Skin of body (tissue), 2 donors: Measurements from ENCODE around the gene NKPD1. TPM values are rescaled to one million over a fixed set of nuclear protein-coding genes. Genes with fewer than 3 reads are reported as not detected.
A peak's percentile ranks its signal among the peaks of the same experiment; 100 is the strongest.

Experiments
- DNase-seq: peaks from one replicate; lab custom pipeline; 2025; lab: John Stamatoyannopoulos, UW
- total RNA-seq: library from RNA; depleted of rRNA; stranded (reverse); fragments of >200 nt; gene quantifications from one replicate; pipeline ENCODE4 v1.2.3, GENCODE V29; 2014

Gene NKPD1, protein sequence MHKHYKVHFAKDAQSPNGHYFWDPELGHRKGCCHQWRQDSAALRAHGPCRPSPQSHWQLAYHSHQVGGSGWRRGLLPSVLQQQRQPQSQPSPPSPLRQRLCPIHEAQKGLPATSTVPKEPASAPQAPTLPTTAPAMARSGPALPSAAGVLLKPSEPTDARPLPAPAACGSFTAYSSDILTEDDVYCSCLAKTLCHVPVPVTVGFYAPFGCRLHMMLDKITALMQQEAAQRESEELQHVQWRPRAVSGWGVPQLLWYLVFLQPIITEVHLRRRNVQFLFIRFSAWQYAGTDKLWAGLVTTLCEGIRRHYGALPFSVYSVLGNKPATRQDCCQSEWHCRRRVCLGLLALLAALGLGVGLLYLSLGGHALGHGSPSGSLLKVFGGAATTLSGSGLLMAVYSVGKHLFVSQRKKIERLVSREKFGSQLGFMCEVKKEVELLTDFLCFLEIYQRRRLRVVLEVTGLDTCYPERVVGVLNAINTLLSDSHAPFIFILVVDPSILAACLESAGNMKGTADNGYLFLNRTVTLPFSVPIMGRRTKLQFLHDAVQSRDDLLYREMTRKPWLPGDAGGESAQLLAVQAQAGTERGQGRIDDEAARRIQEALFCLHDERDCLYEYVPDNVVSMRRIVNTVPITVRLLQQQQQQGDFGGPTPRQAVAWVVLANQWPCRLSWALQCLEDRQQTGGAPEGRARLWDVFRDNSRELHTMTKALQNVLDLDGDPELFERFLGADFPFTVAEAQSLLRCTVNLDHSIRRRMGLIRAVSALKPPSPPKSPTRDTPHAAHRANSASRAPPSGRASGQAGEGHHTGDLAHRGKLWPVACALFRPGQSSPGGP
- 4.2 TPM for total RNA-seq

DNA sequence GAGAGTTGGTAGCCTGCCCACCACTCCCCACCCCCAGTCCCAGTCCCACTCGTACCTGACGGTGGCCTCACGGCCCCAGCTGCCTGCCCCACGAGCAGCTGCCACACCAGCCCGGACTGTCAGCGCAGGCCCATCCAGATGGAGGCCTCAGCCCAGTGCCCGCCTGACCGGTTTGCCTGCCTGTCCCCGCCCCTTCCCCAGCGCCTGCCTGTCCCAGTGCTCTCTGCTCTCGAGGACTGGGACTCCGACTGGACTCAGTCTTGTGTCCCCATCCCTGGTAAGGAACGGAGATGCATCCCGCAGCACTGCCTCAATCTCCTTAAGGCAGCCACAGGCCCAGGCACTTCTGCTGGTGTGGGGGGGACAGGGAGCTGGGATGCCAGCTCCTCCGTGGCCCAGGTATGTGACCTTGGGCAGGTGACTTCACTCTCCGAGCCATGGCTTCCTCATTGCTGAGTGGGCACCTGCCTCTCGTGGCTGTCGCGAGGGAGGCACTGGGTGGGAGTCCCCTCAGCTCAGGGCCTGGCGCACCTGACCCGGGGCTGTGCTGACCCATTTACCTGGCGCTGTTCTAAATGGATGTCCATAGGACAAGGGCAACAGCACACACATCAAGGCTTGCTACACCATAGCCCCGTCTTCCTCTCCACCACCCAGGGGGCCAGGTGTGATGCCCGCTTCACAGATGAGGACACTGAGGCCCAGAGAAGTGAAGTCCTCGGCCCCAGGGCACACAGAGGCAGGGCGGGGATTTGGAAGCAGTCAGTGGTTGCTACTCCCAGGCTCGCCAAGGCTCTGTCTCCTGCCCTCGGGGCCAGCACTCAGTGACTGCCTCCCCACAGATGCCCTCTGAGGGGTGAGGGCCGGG, at the start of gene NKPD1:
Gene NKPD1 (minus strand): TSS at position 113 of the 868 bp plus-strand sequence. CDS start 832 bp downstream, outside the sequence.
- DNase-seq: no peak

DNA sequence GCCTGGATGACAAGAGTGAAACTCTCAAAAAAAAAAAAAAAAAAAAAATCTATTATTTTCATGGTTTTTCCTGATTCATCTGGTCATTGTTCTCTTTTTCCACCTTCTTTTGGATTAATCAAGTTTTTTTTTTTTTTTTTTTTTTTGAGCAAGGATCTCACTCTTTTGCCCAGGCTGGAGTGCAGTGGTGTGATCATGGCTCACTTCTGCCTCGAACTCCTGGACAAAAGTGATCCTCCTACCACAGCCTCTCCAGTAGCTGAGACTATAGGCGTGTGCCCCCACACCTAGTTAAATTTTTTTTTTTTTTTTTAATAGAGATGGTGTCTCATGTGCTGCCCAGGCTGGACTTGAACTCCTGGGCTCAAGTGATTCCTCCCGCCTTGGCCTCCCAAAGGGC, 45.5 kb upstream of the NKPD1 start:
- DNase-seq: no peak

DNA sequence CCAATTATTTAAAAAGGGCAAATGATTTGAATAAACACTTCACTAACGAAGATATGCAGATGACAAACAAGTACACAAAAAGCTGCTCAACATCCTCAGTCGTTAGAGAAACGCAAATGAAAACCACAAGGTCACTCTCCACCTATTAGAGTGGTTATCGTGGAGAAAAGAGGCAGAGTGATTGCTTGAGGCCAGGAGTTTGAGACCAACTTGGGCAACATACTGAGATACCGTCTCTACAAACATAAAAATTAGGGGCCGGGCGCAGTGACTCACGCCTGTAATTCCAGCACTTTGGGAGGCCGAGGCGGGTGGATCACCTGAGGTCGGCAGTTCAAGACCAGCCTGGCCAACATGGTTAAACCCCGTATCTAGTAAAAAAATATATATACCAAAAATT, 45.0 kb upstream of the NKPD1 start:
- DNase-seq: no peak

DNA sequence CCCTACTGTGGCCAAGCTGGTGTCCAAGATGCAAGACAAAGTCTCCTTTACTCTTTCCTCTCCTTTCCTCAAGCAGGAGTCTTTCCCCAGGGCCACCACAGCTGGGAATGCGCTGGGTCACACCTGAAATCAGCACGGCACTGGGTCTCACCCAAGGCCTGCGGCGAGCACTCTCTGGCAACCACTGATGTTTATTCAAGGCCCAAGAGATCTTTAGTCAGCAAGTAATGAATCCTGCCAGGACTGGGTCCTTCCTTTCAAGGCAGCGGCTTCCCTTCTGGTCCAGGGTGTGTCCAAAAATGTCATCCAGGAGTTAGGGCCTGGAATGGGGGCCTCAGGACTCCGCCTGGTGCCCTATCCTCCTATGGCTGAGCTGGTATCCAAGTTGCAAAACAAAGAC, 41.9 kb upstream of the NKPD1 start:
- no peak for DNase-seq

DNA sequence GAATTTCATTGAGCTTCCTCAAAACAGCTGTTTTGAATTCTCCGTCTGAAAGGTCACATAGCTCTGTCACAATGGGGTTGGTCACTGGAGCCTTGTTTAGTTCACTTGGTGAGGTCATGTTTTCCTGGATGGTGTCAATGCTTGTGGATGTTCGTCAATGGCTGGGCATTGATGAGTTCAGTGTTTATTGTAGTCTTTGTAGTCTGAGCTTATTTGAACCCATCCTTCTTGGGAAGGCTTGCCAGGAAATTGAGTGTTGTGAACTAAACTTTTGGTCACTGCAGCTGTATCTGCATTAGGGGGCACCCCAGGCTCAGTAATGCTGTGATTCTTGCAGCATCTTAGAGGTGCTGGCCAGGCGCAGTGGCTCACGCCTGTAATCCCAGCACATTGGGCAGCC, 39.8 kb upstream of the NKPD1 start:
- DNase-seq: peak; percentile 47

DNA sequence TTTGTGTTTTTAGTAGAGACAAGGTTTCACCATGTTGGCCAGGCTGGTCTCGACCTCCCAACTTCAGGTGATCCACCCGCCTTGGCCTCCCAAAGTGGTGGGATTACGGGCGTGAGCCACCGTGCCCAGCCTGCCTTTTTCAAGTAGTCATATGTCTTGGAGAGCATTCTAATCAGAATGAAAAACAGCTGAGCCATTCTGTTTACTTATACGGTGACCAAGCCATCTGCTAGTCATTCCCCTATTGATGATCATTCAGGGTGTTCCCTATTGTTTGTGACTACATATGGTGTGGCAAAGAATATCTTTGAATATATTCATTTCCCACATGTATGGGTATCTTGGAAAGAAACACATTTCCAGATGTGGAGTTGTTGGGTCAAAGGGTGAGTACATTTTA, 35.0 kb upstream of the NKPD1 start:
- peak; percentile 26 for DNase-seq

DNA sequence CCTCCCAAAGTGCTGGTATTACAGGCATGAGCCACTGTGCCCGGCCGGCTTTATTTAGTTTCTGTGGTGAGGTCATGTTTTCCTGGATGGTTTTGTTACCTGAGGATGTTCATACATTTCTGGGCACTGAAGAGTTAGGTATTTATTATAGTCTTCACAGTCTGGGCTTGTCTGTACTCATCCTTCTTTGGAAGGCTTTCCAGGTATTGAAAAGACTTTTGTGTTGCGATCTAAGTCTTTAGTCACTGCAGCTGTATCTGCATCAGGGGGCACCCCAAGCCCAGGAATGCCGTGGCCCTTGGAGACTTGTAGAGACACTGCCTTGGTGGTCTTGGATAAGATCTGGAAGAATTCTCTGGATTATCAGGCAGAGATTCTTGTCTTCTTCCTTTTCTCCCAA, 30.6 kb upstream of the NKPD1 start:
- DNase-seq: no peak

DNA sequence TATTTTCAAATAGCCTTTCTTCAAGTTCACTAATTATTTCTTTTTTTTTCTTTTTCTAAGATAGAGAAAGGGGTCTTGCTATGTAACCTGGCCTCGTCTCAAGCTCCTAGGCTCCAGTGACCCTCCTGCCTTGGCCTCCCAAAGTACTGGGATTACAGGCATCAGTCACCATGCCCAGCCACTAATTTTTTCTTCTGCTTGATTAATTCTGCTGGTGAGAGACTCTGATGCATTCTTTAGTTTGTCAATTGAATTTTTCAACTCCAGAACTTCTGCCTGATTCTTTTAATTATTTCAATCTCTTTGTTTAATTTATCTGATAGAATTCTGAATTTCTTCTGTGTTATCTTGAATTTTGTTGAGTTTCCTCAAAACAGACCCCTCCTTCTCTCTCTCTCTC, 29.2 kb upstream of the NKPD1 start:
- DNase-seq: no peak

DNA sequence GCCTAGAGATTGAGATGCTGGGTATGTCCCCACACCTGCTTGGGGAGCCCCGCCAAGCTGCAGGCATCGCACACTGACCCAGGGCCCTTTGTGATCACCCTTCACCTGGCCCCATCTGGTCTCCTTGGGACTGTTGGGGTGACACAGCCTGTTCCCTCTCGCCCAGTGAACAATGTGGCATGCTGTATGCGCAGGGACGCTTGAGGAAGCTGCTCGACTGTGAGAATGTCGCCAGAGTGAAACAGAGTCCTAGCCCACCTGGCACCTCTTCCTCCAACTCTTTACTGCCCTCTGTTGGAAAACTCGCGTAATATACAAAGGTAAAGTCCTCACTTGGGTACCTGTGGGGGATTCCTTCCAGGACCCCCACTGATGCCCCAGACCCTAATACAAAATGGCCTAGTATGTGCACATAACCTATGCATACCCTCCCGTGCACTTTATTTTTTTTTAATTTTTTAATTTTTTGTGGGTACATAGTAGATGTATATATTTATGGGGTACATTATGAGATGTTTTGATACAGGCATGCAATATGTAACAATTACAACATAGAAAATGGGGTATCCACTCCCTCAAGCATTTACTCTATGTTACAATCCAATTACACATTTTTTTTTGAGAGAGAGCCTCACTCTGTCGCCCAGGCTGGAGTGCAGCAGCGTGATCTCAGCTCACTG, 26.8 kb upstream of the NKPD1 start:
- no peak for DNase-seq

DNA sequence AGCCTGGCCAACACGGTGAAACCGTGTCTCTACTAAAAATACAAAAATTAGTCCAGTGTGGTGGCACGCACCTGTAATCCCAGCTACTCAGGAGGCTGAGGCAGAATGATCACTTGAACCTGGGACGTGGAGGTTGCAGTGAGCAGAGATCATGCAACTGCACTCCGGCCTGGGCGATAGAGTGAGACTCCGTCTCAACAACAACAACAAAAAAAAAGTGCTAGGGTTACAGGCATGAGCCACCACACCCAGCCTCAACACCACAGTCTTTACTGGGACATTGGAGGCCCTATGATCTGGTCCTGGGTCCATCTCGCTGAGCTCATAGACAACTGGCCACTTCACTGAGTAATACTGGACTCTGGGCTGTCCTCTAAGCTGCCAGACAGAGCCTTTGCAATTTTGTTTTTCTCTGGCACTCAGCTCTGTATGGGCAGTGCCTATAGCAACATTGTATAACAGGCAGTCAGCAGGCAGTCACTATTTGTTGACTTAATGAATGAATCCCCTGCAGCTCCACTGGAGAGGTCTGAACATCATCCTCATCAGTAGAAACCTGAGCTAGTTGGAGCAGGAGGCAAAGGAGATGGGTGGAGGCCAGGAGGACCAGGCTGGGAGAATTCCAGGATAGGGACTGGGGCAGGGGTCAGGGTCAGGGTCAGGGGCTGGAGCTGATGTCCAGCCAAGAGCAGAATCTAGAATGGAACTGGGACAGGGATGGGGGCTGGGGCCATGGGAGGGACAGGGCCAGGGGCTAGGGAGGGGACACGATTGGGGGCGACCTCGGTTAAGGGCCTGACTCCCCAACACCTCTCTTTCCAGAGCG, 25.9 kb upstream of the NKPD1 start:
- no peak for DNase-seq

DNA sequence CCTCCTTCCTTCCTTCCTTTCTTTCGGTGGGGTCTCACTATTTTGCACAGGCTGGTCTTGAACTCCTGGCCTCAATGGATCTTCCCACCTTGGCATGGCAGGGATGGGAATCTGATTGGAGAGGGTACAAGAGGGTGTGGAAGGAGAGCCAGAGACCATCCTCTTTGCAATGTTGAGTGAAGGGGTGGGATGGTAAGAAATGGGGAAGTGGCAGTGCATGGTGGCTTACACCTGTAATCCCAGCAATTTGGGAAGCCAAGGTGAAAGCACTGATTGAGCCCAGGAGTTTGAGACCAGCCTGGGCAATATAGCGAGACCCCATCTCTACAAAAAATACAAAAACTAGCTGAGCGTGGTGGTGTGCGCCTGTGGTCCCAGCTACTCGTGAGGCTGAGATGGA, 23.3 kb upstream of the NKPD1 start:
- no peak for DNase-seq

DNA sequence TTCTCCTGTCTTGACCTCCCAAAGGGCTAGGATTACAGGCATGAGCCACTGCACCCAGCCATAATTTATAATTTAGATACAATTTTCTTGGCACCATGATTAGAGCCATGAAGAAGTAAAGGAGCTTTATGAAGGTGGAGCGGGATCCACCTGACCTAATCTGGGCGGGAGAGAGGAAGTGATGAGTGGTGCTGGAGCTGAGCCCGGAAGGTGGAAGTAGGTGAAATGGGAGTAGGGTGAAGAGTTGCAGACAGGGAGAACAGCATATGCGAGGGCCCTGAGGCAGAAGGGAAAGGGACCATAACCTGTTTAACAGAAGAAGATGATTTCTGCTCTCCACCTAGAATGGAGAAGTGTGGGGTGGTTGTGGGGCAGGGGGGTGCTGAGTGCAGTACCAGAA, 22.0 kb upstream of the NKPD1 start:
- DNase-seq: no peak

DNA sequence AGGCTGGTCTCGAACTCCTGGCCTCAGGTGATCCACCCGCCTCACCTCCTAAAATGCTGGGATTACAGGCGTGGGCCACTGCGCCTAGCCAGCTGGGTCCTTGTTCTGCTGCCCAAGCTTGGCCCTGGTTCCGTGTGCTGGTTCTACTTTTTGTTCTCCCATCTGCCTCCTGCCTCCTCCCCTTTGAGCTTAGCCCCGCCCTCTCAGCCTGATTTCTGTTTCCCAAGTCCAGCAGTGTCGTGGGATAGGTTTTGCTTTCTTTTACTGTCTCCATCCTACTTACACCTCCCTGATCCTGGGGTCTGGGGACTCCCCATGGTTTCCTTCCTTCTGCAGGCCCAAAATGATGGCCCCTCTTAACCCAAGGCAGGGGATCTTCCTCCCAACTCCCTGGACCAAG, 20.2 kb upstream of the NKPD1 start:
- DNase-seq: no peak

DNA sequence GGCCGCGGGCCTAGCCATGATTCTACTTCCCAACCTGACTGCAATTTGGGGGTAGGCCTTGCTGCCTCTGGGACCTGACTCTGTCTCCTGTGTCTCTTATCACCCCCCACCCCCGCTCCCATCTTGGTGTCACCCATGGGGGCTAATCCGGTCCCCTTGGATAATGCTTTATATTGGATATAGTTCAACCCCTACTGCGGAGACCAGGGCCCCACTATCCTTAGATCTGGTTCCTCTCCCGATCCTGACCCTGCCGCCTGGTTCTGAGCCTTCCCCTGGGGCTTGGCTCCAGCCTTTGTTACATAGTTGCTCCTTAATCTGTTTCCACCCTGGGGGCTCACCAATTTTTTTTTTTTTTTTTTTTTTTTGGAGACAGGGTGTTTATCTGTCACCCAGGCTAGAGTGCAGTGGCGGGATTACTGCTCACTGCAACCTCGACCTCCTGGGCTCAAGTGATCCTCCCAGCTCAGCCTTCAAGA, 19.1 kb upstream of the NKPD1 start:
- DNase-seq: no peak

DNA sequence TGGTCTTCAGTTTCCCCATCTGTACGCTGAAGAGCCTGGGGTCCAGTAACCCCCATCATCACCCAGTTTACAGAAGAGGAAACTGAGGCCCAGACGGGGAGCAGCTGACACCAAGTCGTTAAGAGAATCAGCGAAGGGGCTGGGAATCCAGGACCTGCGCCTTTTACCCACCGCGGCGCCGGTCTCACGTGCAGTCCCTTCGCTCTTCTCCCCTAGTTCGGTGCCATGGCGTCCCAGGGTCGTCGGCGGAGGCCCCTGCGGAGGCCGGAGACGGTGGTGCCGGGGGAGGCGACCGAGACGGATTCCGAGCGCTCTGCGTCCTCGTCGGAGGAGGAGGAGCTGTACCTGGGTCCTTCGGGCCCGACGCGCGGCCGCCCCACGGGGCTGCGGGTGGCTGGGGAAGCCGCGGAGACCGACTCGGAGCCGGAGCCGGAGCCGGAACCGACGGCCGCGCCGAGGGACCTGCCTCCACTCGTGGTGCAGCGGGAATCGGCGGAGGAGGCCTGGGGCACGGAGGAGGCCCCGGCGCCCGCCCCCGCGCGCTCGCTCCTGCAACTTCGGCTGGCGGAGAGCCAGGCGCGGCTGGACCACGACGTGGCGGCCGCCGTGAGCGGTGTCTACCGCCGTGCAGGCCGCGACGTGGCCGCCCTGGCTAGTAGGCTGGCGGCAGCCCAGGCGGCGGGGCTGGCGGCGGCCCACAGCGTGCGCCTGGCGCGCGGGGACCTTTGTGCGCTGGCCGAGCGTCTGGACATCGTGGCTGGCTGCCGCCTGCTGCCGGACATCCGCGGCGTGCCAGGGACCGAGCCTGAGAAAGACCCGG, 18.5 kb upstream of the NKPD1 start:
- DNase-seq: no peak

DNA sequence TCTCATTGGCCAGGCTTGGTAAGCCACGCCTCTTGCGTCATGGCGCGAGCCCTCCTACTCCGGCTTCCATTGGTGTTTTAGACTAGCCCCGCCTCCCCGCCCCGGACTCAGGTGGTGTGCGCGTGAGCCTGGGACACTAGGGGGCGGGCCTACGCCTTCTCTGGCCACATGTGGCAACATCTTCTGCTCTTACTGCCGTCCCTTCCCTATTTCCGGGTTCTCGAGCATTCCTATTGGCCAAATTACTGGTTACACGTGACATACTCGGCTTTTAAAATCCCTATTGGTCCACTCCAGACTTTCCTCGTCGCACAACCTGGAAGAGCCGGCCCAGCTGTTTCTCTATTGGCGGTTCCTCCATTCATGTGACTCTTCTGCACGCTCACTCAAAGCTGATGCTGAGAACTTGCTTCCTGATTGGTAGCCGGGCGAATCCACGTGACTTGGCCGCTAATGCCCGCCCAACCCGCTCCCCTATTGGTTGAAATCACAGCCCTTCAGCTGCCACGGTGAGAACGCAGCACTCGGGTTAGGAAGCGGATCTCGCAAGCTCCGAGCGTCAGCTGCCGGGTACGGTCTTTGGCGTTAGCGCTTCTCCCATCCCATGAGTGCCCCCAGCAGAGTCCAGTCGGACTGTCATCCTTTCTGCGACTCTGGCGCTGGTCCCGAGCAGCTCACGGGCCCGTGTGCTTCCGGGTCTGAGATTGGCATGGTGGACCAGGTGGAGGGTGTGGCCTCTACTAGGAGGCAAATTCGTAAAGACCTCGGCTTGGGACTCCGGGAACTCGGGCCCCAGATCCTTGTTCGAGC, 17.7 kb upstream of the NKPD1 start, which contains the start of gene BLOC1S3:
Gene BLOC1S3 (plus strand): TSS at position 523 of the 810 bp plus-strand sequence. CDS start 513 bp downstream, outside the sequence.
- DNase-seq: peak; percentile 100

DNA sequence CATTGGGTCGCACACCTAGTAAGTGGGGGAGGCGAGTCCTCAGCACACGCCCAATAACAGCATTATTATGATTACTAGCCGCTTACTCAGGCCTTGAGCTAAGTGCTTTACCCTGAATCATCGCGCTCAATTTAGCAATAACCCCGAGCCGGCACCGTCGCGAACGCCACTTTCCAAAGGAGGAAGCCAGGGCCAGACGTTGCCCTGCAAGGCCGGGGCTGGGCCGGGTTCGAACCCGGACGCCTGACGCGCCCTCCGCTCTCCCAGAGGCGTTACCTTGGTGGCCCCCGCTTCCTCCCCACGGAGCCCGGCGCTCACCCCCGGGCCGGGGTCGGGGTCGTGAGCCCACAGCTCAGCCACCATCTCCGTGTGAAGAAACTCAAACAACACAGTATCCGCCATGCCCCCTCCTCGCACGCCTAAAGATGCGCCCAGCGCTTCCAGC, 17.1 kb upstream of the NKPD1 start, which contains the start of gene TRAPPC6A:
Gene TRAPPC6A (minus strand): TSS at position 421 of the 445 bp plus-strand sequence. CDS start 19 bp downstream, at position 402.
- DNase-seq: no peak
